ENCODE results near the gene PKD1L1.

DNA sequence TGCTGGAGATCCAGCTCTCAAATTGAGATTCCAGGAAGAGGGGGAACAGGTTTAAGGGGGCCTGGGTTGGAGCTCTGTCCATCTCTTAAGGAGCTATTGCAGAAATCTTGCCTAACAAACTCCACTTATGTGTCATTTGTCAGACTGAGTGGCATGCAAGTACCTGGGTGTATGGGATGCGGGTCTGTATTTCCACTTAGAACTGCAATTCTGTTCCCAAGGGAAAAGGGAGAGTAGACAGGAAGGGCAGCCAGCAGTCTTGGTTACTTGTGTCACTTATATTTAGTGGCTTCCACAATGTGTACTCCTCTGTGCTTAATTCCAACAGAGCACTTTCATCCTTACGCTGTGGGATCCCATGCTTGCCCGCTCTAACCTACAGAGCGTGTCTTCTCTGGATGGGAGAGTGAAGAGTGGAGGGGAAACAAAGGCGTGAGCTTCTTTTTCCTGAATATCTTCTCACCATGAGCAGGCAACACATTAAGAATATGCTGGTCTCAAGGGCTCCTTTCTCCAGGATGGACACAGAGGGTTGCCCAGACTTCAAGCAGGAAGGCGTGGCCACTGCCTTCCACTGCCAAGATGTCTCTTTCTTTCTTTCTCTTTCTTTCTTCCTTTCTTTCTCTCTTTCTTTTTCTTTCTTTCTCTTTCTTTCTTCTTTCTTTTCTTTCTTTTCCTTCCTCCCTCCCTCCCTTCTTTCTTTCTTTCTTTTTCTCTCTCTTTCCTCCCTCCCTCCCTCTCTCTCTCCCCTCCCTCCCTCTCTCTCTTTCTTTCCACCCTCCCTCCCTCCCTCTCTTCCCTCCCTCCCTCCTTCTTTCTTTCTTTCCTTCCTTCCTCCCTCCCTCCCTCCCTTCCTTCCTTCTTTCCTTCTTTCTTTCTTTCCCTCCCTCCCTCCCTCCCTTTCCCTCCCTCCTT, 212.6 kb downstream of the PKD1L1 start:
- no peak for TF ChIP-seq POLR2A (IDR thresholded peaks at IDR 0.05)
- TF ChIP-seq, protein P1, sequence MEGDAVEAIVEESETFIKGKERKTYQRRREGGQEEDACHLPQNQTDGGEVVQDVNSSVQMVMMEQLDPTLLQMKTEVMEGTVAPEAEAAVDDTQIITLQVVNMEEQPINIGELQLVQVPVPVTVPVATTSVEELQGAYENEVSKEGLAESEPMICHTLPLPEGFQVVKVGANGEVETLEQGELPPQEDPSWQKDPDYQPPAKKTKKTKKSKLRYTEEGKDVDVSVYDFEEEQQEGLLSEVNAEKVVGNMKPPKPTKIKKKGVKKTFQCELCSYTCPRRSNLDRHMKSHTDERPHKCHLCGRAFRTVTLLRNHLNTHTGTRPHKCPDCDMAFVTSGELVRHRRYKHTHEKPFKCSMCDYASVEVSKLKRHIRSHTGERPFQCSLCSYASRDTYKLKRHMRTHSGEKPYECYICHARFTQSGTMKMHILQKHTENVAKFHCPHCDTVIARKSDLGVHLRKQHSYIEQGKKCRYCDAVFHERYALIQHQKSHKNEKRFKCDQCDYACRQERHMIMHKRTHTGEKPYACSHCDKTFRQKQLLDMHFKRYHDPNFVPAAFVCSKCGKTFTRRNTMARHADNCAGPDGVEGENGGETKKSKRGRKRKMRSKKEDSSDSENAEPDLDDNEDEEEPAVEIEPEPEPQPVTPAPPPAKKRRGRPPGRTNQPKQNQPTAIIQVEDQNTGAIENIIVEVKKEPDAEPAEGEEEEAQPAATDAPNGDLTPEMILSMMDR (IDR thresholded peaks at IDR 0.05), result no peak

All from right lobe of liver (tissue), 4 donors.